ENCODE results near the gene ATAT1. TPM values are rescaled to one million over a fixed set of nuclear protein-coding genes. Genes with fewer than 3 reads are reported as not detected.

The ATAT1 gene
- total RNA-seq, 1 experiment from 2014 or later, result 19.3 TPM

- TF ChIP-seq AFF4 (CRISPR knock-in tag; IDR thresholded peaks at IDR 0.05; ENCODE audit: borderline replicate concordance) (no peak), ZNF532 (CRISPR knock-in tag; IDR thresholded peaks at IDR 0.05; ENCODE audit: borderline replicate concordance) (peak; percentile 71), ATF1 (CRISPR knock-in tag; IDR thresholded peaks at IDR 0.05) (no peak), IRF1 (CRISPR knock-in tag; IDR thresholded peaks at IDR 0.05) (no peak), SP1 (CRISPR knock-in tag; conservative IDR thresholded peaks at IDR 0.05) (0 out of 2 replicates have a peak, but pooled peaks have one; percentile 8), RORB (CRISPR knock-in tag; IDR thresholded peaks at IDR 0.05) (peak; percentile 95), AR (CRISPR knock-in tag; IDR thresholded peaks at IDR 0.05) (peak; percentile 87), CDX4 (CRISPR knock-in tag; IDR thresholded peaks at IDR 0.05; ENCODE audit: borderline replicate concordance) (peak; percentile 92), ZNF219 (CRISPR knock-in tag; IDR thresholded peaks at IDR 0.05; ENCODE audit: borderline replicate concordance) (no peak), ZNF232 (CRISPR knock-in tag; IDR thresholded peaks at IDR 0.05) (no peak), ERG (CRISPR knock-in tag; IDR thresholded peaks at IDR 0.05) (peak; percentile 93), KAT7 (CRISPR knock-in tag; IDR thresholded peaks at IDR 0.05; ENCODE audit: borderline replicate concordance) (0 out of 2 replicates have a peak, but pooled peaks have one; percentile 12), ZBTB21 (CRISPR knock-in tag; IDR thresholded peaks at IDR 0.05; ENCODE audit: borderline replicate concordance) (no peak), MYBL2 (CRISPR knock-in tag; IDR thresholded peaks at IDR 0.05) (0 out of 2 replicates have a peak, but pooled peaks have one; percentile 19), SOX15 (CRISPR knock-in tag; IDR thresholded peaks at IDR 0.05) (no peak), ZNF416 (CRISPR knock-in tag; IDR thresholded peaks at IDR 0.05) (peak; percentile 94; the same call in 1 of the 2 replicates), GABPB1 (CRISPR knock-in tag; IDR thresholded peaks at IDR 0.05) (no peak), EMX1 (CRISPR knock-in tag; IDR thresholded peaks at IDR 0.05) (peak; percentile 95), PREB (CRISPR knock-in tag; IDR thresholded peaks at IDR 0.05; ENCODE audit: borderline replicate concordance) (0 out of 2 replicates have a peak, but pooled peaks have one; percentile 35), ETV6 (CRISPR knock-in tag; IDR thresholded peaks at IDR 0.05) (no peak)
These were observed 11.3 kb upstream of the ATAT1 start (continued) for GRCh38 chr6:30615219-30615957.

Data from WTC11 (cell line).